Measurements from ENCODE around the gene OR5B17. TPM values are rescaled to one million over a fixed set of nuclear protein-coding genes. Genes with fewer than 3 reads are reported as not detected.

OR5B17 gene
- total RNA-seq, 1 experiment from 2014 or later: not detected

DNA sequence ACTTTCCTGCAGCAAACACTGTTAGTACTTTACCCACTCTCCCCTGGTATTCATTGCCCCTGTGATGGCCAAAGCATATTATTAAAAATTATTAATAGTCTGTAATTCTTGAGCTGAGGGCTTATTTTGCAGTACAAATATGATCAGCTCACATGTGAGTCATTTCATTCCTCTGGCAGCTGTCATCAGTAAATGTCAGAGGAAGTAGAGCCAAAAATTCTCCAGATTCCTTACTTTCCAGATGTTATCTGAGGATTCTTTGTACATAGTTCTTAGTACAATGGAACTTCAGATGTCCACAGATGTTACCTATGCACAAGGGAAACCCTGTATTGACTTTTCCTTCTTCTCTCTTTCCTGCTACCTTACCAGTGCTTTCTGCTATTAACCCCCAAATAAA is 35.3 kb upstream of the OR5B17 start:
- DNase-seq (ENCODE audit: low spot score): peak; percentile 14
- H3K4me1 ChIP-seq (ENCODE audit: insufficient read depth, low read length, poor library complexity, severe bottlenecking): no peaks in the 10 kb centered on the region
- POLR2A ChIA-PET (ENCODE audit: low non-redundant PET): no interaction called here
- H3K36me3 ChIP-seq (ENCODE audit: insufficient read depth, low read length, poor library complexity, severe bottlenecking): no peaks in the 10 kb centered on the region
- intact Hi-C loops (cut with micrococcal nuclease; ENCODE audit: unreplicated experiment): no loop called here
- H3K9me3 ChIP-seq (ENCODE audit: low read depth, low read length, poor library complexity, severe bottlenecking): peaks cover 11% of the 10 kb centered on the region
- H3K27ac ChIP-seq (ENCODE audit: low read depth, low read length, poor library complexity, severe bottlenecking): no peak overlapping the region
- BruUV-seq (replicated peaks): no TSS peak
- no peak overlapping the region for H3K4me3 ChIP-seq (ENCODE audit: low read depth, low read length, poor library complexity, severe bottlenecking)
- H3K27me3 ChIP-seq (replicated peaks; ENCODE audit: insufficient read depth, low read depth, low read length, poor library complexity): no peaks in the 10 kb centered on the region
- TF ChIP-seq, protein P1, sequence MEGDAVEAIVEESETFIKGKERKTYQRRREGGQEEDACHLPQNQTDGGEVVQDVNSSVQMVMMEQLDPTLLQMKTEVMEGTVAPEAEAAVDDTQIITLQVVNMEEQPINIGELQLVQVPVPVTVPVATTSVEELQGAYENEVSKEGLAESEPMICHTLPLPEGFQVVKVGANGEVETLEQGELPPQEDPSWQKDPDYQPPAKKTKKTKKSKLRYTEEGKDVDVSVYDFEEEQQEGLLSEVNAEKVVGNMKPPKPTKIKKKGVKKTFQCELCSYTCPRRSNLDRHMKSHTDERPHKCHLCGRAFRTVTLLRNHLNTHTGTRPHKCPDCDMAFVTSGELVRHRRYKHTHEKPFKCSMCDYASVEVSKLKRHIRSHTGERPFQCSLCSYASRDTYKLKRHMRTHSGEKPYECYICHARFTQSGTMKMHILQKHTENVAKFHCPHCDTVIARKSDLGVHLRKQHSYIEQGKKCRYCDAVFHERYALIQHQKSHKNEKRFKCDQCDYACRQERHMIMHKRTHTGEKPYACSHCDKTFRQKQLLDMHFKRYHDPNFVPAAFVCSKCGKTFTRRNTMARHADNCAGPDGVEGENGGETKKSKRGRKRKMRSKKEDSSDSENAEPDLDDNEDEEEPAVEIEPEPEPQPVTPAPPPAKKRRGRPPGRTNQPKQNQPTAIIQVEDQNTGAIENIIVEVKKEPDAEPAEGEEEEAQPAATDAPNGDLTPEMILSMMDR (conservative IDR thresholded peaks at IDR 0.05; ENCODE audit: low read depth, low read length): no peak
- no peak for TF ChIP-seq EZH2 (IDR thresholded peaks at IDR 0.05; ENCODE audit: borderline replicate concordance, low read depth, low read length, poor library complexity, severe bottlenecking)
- CTCF ChIA-PET: interaction anchor here (0.5 kb wide), 1 partner anchor 1144 kb away, joined by 9 read pairs; no protein-coding TSS in a partner anchor

DNA sequence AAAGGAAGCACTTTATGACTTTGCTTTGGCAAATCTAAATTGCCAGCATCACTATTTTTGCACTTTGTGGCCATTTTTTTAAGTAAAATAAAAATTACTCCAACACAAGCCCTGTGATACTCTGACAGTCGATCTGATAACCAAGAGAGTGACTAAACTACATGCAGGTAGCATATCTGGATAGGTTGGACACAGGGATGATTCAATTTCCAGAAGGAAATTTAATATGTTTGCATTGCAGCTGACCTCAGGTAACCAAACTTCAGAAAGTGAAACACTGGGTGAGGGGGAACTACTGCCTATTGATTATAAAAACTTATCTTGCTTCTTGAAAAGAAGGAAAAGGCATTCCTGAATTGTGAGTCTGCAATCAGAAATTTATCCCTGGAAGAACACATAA is 33.9 kb upstream of the OR5B17 start:
- Histone ChIP-seq H3K4me3 (ENCODE audit: low read depth, low read length, poor library complexity, severe bottlenecking) (no peak overlapping the region), H3K9me3 (ENCODE audit: low read depth, low read length, poor library complexity, severe bottlenecking) (peaks cover 11% of the 10 kb centered on the region), H3K4me1 (ENCODE audit: insufficient read depth, low read length, poor library complexity, severe bottlenecking) (no peaks in the 10 kb centered on the region), H3K36me3 (ENCODE audit: insufficient read depth, low read length, poor library complexity, severe bottlenecking) (no peaks in the 10 kb centered on the region), H3K27ac (ENCODE audit: low read depth, low read length, poor library complexity, severe bottlenecking) (no peak overlapping the region), H3K27me3 (replicated peaks; ENCODE audit: insufficient read depth, low read depth, low read length, poor library complexity) (no peaks in the 10 kb centered on the region)
- CTCF ChIA-PET: no interaction called here
- no TSS peak for BruUV-seq (replicated peaks)
- intact Hi-C loops (cut with micrococcal nuclease; ENCODE audit: unreplicated experiment): no loop called here
- TF ChIP-seq, protein P1 (conservative IDR thresholded peaks at IDR 0.05; ENCODE audit: low read depth, low read length): no peak
- TF ChIP-seq EZH2 (IDR thresholded peaks at IDR 0.05; ENCODE audit: borderline replicate concordance, low read depth, low read length, poor library complexity, severe bottlenecking): no peak
- POLR2A ChIA-PET (ENCODE audit: low non-redundant PET): no interaction called here
- no peak for DNase-seq (ENCODE audit: low spot score)

DNA sequence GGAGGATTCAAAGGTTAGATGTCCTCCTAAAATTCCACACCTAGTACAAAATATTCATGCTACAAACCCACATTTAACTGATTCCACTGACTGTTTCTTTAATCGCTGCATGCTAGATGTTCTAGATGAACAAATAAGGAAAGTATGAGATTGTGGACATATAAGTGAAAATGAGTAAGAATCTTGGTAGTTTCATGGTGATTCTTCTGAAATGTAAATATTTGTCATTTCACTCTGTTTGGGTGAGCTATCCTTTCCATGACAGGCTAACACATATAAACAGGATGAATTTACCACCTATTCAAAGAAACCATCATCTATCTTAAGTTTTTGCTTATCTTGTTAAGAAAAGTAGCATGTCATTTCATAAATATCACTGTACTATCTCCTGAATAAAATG is 33.0 kb upstream of the OR5B17 start:
- no peak for TF ChIP-seq EZH2 (IDR thresholded peaks at IDR 0.05; ENCODE audit: borderline replicate concordance, low read depth, low read length, poor library complexity, severe bottlenecking)
- TF ChIP-seq, protein P1 (conservative IDR thresholded peaks at IDR 0.05; ENCODE audit: low read depth, low read length): no peak
- intact Hi-C loops (cut with micrococcal nuclease; ENCODE audit: unreplicated experiment): no loop called here
- ChIA-PET POLR2A (ENCODE audit: low non-redundant PET) (no interaction called here), CTCF (no interaction called here)
- H3K27ac ChIP-seq (ENCODE audit: low read depth, low read length, poor library complexity, severe bottlenecking): no peak overlapping the region
- no peaks in the 10 kb centered on the region for H3K27me3 ChIP-seq (replicated peaks; ENCODE audit: insufficient read depth, low read depth, low read length, poor library complexity)
- no peaks in the 10 kb centered on the region for H3K4me1 ChIP-seq (ENCODE audit: insufficient read depth, low read length, poor library complexity, severe bottlenecking)
- no peak overlapping the region for H3K4me3 ChIP-seq (ENCODE audit: low read depth, low read length, poor library complexity, severe bottlenecking)
- DNase-seq (ENCODE audit: low spot score): no peak
- H3K9me3 ChIP-seq (ENCODE audit: low read depth, low read length, poor library complexity, severe bottlenecking): peaks cover 11% of the 10 kb centered on the region
- BruUV-seq (replicated peaks): no TSS peak
- no peaks in the 10 kb centered on the region for H3K36me3 ChIP-seq (ENCODE audit: insufficient read depth, low read length, poor library complexity, severe bottlenecking)
